ENCODE data around the gene MPP1.
A peak's percentile ranks its signal among the peaks of the same experiment; 100 is the strongest.

Gene MPP1

DNA sequence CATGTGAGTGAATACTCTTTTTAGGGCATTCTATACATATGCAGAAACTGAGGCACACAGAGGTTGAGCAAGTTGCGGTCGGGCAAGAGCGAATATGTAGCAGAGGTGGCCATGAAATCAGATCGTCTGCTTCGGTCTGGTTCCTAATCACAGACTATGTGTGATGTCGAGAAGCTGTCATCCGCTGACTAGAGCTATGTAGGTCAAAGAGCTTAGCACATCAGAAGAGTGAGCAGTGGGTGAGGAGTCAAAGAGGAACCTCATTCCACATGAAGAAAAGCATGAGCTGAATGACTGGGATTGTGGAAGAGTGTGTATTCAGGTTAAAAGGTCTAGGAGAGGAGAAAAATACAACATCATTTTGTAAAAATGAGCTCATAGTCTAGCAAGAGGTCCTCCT lies 73.4 kb downstream of the MPP1 start:
- Mint-ChIP-seq H3K27ac (peak overlapping the region; percentile 71), H3K4me1 (peaks cover 82% of the 10 kb centered on the region), H3K4me3 (no peak overlapping the region), H3K9me3 (no peaks in the 10 kb centered on the region), H3K36me3 (no peaks in the 10 kb centered on the region), H3K27me3 (no peaks in the 10 kb centered on the region)

DNA sequence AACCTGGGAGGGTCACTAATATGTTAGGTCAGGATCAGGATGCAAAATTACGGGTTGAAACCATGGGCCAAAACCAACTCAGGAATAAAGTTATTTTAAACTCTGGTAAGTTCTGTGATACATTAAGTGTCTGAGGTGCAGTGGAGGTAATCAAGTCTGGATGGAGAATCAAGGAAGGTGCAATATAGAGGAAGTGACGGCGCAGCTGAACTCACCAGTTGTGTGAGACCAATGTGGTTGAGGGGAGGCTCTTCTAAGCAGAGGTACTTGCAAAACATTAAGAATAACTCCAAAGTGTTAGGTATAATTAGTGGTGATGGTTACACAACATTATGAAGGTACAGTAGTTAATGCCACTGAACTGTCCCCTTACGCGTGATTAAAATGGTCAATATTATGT lies 74.1 kb downstream of the MPP1 start:
- Mint-ChIP-seq H3K27ac (peak overlapping the region; percentile 59), H3K4me1 (peaks cover 83% of the 10 kb centered on the region), H3K27me3 (no peaks in the 10 kb centered on the region), H3K9me3 (no peaks in the 10 kb centered on the region), H3K36me3 (no peaks in the 10 kb centered on the region), H3K4me3 (peak overlapping the region; percentile 44)

DNA sequence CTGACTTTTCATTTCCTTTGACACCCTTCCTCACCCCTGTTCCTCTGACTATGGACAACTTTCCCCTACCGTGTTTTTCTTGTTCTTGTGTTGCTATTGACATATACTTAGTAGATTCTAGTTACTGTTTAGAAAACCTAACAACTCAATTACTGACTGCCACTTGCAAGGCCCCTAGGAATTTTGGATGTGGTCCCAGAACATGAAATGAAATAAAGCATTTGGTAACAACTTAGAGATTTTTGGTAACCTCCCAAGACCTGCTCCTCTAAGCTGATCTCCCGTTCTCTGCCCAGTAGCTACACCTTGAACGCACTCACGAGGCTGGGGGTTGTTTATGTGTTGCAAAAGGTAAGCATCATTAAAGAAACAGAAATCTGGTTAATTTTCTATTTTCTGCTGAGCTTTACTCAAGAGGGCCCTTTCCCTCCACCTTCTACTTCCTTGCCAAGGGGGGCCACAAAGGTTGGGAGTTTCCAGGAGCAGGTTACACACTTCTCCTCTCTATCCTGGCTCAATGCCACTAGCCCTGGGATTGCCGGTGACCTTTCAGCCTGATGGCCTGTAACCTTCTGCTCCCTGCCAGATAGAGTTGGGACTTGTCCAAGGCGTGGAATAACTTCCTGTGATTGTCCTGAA lies 74.9 kb downstream of the MPP1 start:
- H3K4me3 Mint-ChIP-seq, result no peak overlapping the region
- no peak overlapping the region for H3K27ac Mint-ChIP-seq
- H3K27me3 Mint-ChIP-seq, result no peaks in the 10 kb centered on the region
- H3K36me3 Mint-ChIP-seq, result no peaks in the 10 kb centered on the region
- peaks cover 83% of the 10 kb centered on the region for H3K4me1 Mint-ChIP-seq
- no peaks in the 10 kb centered on the region for H3K9me3 Mint-ChIP-seq

DNA sequence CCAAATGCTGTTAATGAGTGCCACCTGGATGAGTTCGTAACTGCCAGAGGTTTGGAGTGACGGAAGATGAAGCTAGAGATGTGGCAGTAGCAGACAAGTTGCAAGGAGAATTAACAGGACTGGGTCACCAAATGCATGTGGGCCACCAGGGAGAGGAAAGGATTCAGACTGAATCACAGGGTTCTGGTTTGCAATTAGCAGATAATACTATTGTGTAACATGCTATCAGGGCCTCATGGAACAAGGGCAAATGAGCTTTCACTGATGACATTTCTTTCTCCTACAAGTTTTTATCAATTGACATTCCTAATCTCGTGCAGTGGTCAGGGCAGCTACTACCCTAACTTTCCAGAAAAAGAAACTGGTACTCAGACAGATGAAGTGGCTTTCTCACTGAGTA lies 75.8 kb downstream of the MPP1 start:
- Mint-ChIP-seq H3K27ac (peak overlapping the region; percentile 87), H3K27me3 (no peaks in the 10 kb centered on the region), H3K4me1 (peaks cover 83% of the 10 kb centered on the region), H3K9me3 (no peaks in the 10 kb centered on the region), H3K36me3 (no peaks in the 10 kb centered on the region), H3K4me3 (no peak overlapping the region)
